NCI-H2227 treated with DMSO at 0.1 percent for 48 hours (cell line): ENCODE results near the gene DEGS1.

Experiments
- DNase-seq: peaks from one replicate; lab custom pipeline; 2025; lab: John Stamatoyannopoulos, UW

The DEGS1 gene

GRCh38 chr1:224216382-224216781 lies 33.3 kb downstream of the DEGS1 start:
- no peak for DNase-seq

GRCh38 chr1:224217655-224218623 lies 34.9 kb downstream of the DEGS1 start:
- no peak for DNase-seq

- no peak for DNase-seq
Observed at GRCh38 chr1:224219011-224219611, 36.1 kb downstream of the DEGS1 start.

- no peak for DNase-seq
Observed at GRCh38 chr1:224219612-224220059, 36.6 kb downstream of the DEGS1 start.

DNA sequence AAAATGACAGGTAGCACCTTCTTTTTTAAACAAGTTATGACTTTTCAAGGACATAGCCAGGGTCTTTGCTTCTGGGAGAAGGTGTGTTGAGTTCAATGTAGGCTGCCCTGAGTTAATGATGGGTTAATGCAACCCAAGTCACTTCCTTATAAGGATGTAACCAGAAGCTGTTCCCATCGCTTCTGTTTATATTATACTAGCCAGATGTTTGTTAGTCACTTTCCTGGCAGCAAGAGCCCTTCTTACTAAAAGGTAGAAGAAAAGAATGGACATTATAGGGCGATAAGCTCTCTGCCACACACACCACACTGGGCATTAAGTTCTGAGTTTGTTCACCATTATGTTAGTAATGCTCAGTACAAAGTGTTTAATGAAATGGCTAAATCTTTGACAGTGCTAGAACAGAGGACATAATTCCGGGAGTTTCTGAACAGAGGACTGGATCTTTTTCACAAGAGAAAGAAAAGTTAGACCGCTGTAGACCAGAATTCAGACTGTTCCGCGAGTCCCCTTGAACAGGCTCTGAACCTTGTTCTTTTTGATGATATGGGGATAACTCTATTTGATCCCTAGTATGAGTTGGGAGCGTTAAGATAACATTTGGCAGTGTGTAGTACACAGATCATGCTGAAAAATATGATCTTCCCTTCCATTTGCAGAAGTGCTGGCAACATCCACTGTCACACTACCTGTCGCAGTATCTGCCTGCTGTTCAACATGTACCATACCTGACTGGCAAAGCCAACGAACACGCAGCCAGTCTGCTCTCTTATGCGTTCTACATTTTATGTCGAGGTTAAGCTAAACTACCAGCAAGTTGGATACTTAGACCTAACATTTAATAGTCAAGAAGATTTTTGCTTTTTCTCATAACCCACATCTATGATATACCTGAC lies 41.0 kb downstream of the DEGS1 start:
- no peak for DNase-seq

GRCh38 chr1:224226849-224227502 lies 43.9 kb downstream of the DEGS1 start:
- no peak for DNase-seq

DNA sequence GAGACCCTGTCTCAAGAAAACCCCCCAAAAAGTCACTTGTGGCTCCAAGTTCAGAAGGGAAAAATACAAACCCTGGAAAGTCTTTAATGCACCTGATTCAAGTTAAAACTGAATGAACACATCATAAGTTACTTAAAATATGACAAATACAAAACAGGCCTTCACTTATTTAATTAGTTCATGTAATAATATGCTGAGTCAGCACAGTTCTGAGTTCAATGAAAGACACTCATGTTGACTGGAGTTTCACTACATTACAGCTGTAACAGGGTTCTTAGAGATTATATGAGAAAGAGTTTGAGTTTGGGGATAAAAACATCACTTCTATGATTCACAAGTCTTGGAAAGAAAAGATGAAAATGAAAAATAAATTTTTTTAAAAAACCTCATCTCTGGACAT lies 51.0 kb downstream of the DEGS1 start:
- DNase-seq = no peak

DNA sequence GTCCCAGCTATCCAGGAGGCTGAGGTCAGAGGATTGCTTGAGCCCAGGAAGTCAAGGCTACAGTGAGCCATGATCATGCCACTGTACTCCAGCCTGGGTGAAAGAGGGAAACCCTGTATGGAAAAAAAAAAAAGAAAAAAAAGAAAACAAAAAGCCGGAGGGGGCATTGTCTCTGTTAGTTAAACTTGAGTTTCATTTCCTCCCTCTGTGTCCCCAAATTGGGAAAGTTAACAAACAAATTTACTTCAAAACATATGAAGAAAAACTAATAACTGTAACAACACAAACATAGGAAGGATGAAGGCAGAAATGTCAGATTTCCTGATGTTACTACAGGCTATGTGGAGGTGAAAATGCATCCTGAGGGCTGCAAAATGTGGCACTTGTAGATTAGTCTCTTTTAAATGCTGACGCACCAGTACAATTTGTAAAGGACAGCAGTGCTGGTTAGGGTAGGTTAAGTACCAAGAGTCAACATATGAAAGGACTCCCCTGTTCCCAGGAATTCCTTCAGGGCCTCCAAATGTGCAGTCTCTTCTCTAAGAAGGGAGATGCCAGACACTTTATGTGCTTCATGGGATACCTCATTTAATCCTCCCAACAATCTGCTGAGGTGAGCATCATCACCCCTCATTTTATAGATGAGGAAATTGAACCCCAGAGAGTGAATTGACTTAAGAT lies 52.9 kb downstream of the DEGS1 start:
- no peak for DNase-seq

GRCh38 chr1:224237119-224237881 lies 54.3 kb downstream of the DEGS1 start:
- DNase-seq = no peak

DNA sequence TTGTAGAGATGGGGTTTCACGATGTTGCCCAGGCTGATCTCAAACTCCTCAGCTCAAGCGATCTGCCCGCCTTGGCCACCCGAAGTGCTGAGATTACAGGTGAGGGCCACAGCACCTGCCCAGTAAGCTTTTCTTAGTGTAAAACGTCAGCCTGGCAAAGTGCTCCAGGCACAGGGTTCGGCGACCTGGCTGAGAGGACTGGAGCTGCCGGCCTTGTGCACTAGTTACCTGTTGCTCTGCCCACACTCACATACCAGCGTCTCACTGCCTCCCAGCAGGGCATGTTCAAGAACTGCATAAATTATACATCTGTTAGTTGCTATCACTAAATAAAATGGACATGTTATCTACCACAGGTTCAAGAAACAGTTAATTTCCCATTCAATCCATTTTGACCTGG lies 55.2 kb downstream of the DEGS1 start:
- no peak for DNase-seq

DNA sequence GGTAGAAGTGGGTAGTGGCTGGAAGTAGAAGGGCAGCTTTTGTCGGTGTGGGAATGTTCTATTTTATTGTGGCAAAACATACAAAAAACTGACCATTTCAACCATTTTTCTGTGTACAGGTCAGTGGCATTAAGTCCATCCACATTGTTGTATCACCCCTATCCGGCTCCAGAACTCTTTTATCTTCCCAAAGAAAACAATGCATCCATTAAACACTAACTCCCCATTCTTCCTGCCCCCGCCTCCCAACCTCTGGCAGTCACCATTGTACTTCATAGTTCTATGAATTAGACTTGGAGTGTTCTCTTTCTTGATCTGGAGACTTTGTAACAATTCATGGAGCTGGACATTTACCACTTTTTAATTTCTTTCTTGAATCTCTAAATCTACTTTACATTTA lies 55.7 kb downstream of the DEGS1 start:
- no peak for DNase-seq
